Right hindlimb (tissue), 1 donor: ENCODE data around the gene CELF1.

Experiments used
- DNase-seq: peaks from one replicate; pipeline ENCODE4 v3.0.0-alpha.2; 2018

The CELF1 gene

DNA sequence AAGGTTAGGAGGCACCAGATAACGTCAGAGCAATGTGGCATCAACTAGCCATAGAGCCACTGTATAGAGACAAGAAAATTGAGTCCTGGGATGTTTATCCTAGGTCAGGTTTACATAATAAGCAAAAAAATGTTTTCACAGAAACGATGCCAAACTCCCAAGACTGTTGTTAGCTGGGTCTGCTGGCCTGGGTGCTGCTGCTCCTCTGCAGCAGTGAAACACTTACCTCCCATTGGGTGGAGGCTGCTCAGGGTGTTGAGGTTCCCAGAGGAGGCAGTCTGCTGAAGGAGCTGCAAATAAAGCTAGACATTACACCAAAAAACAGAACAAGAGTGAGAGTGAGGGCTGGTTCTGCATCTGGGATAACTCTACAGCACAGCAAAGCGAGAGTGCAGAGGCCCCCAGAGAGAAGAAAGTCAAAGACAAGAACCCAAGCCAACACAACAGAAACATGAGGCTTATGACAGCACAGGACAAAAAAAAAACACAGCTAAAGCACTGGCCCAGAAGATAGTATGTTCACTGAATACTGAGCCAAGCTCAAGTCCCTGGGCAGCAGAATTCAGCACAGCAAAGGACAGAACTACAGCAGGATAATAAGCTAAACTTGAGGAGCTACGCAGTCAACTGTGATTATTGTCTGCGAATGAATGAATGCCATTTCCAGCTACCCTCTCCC is 74.1 kb downstream of the CELF1 start:
- DNase-seq: no peak

DNA sequence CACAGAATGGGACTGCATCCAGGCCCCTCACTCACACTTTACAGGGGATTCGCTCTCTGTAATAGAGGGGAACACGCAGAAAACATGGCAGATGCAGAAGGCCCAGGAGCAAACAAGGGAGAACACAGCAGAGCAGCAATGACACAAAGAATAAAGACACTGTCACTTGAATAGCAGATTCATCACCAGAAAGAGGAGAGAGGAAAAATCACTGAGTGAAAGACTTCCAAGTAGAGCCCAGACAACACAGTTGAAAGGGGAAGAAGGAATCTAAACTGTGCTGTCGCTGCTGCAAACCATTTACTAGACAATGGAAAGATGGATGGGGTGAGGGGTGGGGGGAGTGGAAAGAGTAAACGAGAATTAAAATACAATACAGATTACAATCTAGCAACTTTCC is 75.2 kb downstream of the CELF1 start:
- no peak for DNase-seq

DNA sequence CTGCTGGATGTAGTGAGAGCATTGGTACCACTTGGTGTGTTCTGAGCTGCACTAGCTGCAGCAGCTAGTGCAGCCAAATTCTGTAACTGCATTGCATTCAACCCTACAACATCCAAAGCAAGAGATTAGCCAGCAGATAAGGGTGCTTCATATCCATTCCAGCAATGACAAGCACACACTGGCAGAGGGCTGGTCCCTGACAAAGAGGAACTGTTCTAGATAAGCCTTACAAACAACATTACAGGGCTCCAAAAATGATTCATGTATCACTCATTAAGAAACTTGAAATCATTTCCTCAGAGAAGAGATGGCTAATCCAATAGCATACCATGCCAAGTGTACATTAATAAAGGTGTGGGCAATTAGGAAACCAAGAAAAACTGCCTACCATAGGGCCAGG is 75.6 kb downstream of the CELF1 start:
- no peak for DNase-seq

DNA sequence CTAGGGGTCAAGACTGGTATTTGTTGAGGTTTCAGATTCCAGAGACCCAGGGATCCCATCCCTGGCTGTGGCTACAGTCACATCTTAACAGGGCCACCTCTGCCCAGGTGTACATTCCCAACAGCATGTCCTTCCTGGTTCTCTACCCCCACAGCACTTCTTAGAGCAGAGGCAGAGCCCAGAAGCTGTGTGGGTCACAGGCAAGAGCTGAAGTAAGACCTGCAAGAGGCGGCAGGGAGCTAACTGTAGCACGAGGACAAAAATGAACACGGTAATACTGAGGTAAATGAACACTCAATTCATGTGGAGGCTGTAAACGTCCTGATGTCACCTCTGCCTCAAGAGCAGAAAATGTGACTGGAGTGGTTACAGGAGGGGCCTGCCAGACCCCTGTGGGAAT is 82.3 kb downstream of the CELF1 start:
- DNase-seq: no peak

DNA sequence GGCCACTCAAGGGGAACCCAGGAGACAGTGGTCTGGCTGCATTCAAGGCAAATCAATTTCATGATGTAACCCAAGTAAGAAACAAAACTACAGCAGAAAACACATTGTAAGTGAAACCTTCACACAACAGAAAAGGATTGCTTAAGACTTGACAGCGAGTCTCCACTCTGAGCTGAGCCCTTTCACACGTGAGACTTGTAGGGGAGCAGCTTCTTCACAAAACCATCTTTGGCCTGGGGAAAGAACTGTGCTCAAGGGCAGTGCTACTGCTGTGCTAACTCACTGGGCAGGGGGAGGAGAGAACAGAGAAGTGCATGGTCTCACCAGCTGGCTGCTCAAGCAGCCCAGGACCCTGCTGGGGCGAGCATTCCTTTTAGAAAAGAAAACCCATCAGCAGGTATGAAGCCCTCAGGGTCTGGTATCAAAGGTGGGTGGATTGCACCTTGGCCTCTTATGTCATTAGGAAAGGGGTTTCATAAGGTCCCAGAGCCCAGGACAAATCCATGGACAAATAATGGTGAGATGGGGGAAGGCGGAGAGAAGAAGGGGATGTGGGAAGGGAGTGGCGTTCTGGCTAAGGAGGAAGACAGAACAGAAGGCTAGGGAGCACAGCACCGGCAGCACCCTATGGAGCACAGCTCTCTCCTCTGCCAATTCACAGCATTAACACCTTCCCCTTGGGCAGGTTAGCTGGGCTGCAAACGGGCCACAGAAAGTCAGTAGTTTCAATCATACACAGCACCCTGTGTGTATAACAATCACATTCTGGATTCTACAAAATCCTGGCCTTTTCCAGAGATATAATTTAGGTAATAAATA is 83.4 kb downstream of the CELF1 start:
- no peak for DNase-seq

DNA sequence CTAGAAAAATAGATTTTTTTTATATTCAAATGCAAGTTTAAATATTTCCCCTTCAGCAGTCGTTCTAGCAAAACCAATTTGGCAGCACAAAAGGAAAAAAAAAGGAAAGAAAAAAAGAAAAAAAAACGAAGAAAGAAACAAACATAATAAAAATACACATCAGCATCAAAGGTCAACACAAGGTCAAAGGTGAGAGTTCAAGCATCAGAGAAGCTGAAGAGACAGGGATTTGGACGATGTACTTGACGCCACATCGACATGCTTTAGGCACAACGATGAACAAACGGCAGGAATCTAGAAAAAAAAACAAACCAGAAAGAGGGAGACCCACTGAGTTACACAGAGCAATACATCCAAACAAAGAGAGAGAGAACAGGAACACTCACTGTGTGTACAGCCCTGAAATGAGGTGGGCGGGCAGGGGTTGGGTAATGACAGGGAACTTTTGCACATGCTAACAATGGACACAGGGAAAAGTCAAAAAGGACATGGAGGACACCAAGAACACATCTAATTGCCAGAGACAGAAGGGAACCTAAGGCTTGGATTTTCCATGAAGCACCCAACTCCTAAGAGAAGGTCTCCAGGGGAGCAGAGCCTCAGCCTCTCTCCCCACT is 84.2 kb downstream of the CELF1 start:
- DNase-seq: no peak

DNA sequence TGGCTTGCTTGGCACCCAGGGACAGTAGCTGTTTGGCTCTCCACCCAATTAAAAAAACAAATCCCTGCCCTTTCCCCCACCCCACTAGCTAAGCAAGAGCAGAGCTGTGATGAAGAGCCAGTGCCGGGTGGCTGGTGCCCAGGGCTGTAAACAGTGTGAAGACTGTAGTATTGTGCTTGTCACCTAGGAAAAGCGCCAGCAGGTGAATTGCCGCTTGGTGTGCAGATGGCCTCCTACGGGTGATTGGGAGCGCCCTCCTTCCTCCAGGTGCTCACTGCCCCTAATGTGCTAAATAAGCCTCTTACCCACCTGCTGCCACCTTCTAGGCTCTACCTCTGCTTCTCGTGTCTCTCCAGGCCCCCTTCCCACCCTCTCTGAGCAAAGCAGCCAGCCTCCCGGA is 85.6 kb downstream of the CELF1 start:
- no peak for DNase-seq

DNA sequence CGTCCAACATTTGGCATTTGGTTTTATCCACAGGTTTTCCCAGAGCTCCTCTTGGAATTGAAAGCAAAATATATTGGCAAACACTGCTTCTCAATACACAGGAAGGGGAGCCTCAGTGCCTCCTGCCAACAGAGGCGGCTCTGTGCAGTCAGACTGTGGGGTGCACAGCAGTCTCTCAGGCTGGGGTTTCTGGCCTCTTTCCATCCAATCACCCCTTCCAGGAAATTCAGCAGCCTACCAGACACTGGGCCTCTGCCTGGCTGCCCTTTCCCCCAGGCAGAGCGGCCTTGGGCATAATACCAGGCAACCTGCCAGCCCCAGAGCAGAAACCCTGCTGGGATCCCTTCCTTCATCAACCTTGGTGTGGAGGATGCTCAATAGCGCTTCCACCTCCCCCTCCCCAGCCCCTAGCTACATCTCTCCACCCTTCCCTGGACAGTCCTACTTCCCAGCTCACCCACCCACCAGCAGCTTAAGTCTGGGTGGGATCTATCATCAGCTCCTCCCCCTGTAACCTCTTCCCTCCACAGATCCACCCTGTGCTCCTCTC is 86.2 kb downstream of the CELF1 start:
- DNase-seq: peak; percentile 58

DNA sequence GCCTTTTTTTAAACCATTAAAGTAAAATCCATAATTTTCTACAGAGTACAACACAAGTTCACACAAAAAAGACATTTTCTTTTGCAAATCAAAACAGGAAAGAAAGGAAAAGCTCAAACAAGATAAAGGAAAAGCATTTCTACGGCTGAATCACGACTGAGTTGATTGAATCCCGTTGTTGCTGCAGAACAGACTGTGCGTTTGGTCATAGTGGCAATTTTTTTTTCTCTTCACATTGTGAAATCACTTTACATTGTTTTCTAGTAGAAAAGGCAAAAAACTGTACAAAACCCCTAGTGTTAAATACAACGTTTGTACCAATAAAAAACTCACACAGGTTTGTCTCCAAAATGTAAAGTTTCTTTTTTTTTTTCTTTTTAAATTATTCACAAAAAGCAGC is 86.7 kb downstream of the CELF1 start:
- no peak for DNase-seq

DNA sequence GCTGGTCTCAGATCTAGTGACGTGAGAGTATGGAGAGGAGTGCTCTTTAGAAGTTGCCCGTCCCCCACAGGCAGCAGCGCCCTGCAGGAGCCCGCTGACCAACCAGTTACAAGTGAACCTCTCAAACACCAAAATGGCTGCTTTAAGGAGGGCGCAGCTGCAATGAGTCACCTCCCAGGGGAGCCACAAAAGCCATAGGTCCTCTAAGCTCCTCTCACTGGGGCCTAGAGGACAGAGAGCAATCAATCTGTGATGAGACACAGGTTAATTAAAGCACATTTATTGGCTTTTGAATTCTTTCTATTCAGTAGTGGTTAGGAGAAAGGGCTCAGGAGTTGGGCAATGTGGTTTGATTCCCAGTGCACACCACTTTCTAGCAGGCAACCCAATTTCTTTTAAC is 88.4 kb downstream of the CELF1 start:
- DNase-seq: no peak

DNA sequence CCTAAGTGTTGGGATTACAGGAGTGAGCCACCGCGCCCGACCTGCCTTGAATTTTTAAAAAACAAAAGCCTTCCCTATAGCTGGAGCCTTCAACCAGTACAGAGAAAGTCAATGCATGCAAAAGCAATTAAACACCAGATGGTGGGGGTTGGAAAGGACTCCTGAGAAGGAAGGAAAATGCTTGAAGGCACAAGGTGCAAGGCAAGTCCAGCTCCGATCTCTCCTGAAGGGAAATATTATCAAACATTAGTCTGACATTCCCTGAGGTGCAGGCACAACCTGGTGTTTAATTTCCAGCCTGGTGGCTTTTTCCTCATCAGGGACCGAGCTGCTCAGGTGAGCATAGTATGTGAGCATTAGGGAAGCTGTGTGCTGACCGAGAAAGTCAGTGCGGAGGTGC is 91.1 kb downstream of the CELF1 start:
- DNase-seq: no peak

DNA sequence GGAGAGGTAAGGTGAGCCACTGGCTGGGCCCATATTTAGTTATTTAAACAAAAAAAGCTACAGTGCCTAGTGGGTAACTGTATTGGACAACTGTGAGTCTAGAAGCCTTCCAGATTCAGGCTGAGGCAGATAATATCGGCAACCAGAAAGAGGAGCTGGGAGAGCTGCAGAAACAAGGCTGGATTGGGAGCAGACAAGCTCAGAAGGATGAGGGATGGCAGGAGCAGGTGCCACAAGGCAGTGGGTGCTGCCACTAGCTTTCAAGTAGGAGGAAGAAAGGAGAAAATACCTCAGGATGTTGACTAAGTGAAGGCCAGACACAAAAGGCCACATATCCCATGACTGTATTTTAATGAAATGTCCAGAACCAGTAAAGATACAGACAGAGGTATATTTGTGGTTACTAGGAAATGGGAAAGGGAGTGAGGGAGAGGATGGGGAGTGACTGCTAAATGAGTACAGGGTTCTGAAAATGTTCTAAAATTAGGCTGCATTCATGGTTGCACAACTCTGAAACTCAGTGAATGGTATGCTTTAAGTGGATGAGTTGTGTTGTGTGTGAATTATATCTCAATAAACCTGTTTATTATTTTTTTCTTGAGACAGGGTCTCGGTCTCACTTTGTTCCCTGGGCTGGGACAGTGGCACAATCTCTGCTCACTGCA is 92.2 kb downstream of the CELF1 start:
- DNase-seq: no peak

DNA sequence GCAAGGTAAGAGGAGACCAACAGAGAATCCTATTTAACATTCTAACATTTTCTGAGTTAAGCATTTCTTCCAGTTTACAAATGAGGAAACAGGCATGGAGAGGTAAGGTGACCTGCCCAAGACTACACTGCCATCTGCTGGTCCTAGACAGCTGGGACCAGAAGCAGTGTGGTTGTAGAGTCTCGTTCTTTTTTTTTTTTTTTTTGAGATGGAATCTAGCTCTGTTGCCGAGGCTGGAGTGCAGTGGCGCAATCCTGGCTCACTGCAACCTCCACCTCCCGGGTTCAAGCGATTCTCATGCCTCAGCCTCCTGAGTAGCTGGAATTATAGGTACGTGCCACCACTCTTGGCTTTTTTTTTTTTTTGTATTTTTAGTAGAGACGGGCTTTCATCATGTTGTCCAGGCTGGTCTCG is 98.7 kb downstream of the CELF1 start:
- DNase-seq: peak; percentile 81

DNA sequence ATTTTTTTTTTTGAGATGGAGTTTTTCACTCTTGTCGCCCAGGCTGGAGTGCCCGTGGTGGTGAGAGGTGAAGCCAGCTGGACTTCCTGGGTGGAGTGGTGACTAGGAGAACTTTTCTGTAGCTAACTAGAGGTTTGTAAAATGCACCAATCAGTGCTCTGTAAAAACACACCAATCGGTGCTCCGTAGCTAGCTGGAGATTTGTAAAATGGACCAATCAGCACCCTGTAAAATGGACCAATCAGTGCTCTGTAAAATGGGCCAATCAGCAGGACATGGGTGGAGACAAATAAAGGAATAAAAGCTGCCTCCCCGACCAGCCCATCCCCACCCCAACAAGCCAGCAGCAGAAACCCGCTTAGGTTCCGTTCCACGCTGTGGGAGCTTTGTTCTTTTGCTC is 99.6 kb downstream of the CELF1 start:
- no peak for DNase-seq

DNA sequence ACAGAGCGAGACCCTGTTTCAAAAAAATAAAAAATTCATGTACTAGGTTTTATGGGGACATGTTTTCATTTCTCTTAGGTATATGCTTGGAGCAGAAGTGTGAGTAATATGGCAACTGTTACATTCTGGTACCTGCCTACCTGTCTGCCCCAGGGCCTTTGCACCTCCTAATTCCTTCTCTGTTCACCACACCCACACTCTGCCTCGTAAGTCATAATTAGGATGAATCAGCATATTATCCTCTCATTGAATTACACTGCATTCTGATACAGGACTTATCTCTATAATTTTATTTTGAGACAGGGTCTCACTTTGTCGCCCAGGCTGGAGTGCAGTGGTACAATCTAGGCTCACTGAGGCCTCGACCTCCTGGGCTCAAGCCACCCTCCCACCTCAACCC is 100.9 kb downstream of the CELF1 start:
- no peak for DNase-seq

DNA sequence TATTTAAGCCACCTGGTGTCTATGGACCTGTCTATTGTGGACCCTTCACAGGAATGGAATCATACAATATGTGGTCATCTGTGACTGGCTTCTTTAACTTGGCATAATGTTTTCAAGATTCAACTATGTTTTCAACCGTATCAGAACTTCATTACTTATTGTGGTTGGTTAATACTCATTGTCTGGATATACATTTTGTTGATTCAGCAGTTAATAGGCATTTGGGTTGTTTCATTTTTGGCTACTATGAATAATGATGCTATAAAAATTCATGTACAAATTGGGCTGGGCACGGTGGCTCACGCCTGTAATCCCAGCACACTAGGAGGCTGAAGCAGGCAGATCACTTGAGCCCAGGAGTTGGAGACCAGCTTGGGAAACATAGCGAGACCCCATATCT is 101.5 kb downstream of the CELF1 start:
- no peak for DNase-seq

DNA sequence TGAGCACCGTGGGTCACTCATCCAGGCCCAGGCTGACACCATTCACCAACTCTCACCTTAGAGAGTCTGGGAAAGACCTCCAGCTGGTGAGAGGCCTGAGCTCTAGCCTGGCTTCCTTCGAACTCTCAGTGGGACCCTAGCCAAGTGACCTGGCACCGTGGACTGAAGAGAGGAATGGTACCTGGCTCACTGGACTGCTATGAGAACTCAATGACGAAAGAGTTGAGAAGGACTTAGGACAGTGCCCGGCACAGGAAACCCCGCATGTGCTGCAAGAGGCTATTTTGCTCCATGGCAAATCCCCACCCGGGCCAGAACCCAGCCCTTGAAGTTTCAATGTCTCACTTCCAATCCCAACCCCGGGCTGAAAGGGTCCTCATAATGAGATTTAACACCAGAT is 103.4 kb downstream of the CELF1 start:
- no peak for DNase-seq

DNA sequence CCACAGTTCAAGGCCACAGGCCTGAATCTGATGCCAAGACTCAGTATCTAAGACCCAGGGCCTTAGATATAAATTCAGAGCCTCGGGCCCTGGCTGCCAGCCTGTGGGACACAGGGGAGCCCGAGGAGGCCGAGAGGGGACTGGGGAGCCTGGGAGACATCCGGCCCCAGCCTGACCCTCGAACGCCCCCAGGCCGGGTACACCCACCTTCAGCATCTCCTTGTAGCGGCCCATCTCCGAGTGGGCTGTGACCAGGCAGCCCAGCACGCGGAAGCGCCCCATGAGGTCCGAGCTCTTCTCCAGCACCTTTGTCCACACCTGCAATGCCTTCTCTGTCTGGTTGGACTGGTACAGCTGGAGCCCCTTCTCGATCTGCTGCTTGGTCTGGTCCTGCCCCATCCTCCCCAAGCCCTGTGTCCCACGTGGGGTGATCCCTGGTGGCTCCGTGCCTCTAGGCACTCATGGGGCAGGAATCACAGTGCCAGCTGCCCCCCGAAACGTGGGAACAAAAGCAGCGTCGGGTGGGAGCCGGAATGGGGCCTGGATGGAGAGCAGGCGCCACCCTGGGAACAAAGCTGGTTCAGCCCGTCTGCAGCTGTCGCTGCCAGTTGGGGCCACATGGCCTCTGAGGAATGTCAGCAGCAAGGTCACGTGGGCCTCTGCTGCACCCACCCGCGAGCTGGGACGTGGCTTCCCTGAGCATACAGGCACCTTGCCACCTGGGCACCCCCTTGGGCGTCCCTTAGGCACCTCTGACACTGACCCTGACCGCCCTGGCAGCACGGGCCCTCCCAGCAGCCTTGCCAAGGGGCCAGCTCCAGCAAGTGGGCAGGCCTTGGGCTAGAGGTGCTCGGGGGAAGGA is 104.1 kb downstream of the CELF1 start, which contains the start of gene RAPSN:
Gene RAPSN (minus strand): TSS at position 571 of the 862 bp plus-strand sequence. CDS start 172 bp downstream, at position 399.
- peak; percentile 81 for DNase-seq

DNA sequence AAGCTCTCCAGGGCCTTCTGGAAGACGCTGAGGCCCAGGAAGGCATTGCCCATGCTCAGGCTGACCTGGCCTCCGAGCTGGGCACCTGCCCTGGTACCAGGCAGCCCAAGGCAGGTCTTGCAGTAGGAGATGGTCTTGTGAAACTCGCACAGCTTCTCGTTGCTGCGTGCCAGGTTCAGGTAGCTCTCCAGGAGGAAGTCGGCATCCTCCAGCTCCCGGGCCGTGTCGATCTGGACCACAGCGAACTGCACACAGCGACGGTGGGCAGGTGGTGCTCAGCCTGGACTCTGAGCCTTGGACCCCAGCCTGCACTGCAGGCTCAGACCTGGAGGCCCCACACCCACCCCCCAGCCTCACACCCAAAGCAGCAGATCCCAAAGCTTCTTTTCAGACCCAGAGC is 105.0 kb downstream of the CELF1 start:
- DNase-seq: no peak

DNA sequence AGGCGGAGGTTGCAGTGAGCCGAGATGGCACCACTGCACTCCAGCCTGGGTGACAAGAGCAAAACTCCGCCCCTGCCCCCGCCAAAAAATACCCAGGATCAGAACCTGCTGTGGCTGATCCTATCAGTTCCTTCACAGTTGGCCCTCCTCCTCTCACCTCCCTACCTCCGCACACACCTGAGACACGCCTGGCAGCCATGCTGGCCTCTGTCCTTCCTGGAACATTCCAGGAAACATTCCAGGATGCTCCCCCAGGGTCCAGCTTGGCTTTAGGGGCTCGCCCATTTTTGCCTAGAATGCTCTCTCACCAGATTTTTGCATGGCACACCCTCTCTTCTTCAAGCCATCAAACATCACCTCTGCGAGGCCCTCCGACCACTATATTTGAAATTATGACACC is 106.1 kb downstream of the CELF1 start:
- DNase-seq: no peak

DNA sequence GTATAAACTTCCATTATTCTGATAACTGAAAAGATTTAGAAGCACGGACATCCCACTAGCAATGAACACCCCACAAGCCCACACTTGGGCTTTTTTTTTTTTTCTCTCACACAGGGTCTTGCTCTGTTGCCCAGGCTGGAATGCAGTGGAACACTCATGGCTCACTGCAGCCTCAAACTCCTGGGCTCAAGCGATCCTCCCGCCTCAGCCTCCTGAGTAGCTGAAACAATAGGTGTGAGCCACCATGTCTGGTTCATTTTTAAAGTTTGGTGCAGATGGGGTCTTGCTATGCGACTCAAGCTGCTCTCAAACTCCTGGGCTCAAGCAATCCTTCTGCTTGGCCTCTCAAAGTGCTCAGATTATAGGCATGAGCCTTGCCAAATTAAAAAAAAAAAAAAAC is 107.1 kb downstream of the CELF1 start:
- no peak for DNase-seq

DNA sequence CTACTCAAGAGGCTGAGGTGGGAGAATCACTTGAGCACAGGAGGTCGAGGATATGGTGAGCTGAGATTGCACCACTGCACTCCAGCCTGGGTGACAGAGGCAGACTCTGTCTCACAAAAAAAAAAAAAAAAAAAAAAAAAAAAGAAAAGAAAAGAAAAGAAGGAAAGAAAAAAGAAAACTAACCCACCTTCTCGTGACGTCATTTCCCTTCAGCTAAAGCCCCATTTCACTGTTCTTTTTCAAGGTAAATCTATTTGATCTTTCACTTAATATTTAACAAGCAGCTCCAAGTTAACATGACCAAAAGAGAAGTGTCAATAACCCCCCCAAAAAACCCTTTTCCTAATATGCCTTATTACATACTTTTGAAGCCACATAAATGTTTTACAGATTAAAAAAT is 109.1 kb downstream of the CELF1 start:
- DNase-seq: no peak
